ENCODE measurements around the gene CCL4.

CCL4 gene

DNA sequence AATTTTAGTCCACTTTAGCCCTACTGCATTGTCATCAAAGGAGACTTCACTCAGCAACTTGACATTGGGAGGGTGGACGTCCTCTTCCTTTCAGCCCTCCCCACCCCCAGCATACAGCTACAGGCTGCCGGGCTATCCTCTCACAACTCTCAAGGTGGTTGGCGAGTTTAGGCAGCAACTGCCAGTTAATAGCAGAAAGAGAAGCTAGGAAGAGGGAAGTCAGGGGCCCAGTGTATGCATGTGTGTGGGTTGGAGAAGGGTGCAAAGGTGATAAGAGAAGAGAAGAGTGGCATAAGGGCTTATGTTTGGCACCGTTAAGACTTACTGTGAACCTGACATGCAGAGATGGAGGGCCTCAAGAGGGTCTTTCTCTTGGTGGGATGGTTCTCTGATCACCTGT is 31.8 kb downstream of the CCL4 start:
- DNase-seq (ENCODE audit: extremely low spot score, insufficient read length, low read depth), result no peak
- no peak for FAIRE-seq

DNA sequence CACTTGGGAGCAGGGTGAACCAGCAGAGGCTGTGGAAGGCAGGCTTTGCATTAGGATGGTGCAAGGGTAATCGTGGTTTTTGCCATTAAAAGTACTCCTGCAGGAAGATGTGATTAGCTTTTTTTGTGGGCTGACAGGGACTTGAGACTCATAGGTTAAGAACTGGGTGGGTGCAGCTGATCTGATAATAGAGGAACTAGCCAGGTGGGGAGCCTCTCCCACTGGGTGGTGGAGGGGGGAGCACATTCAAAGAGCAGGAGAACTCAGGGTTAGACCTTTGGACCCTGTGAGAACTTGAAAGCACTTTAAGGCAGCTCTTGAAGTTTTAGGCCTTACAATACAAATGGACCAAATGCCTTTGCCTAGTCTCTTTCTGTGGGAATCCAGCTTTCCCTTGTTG is 32.4 kb downstream of the CCL4 start:
- no peak for FAIRE-seq

DNA sequence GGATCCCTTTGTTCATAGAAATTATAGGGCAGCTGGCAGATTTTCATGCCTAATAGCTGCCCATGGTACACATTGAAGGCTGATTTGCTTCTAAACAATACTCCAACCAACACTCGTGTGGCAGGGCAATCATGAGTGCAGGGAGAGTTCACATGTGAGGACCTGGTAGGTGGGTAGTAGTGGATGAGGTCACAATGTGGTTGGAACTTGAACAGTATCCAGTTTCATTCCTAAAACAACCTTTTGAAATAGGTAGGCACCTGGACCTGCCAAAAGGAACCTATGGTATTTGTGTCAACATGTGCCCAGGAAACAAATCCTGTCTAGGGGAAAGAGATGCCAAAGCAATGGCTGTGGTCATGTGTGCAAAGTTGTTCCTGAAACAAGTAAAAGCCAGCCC is 32.8 kb downstream of the CCL4 start:
- FAIRE-seq (no peak), DNase-seq (ENCODE audit: extremely low spot score, insufficient read length, low read depth) (no peak)

More for the DNA sequence above, 32.4 kb downstream of the CCL4 start:
- no peak for DNase-seq (ENCODE audit: extremely low spot score, insufficient read length, low read depth)

DNA sequence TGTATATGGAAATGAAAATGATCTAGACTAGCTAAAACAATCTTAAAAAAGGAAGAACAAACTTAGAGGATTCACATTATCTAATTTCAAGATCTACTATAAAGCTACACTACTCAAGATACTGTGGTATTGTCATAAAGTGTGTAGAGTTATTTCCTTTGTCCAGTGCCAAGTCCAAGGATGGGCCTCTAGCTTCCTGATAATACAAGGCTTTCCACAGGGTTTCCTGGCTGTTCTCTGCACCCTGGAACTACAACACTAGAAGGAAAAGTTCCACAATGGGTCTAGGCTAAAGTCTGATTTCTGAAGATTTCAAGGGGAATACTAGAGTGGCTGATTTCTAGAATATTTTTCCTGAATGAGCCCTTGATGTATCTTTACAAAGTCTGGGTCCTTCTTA is 38.6 kb downstream of the CCL4 start:
- FAIRE-seq (no peak), DNase-seq (ENCODE audit: extremely low spot score, insufficient read length, low read depth) (no peak)

DNA sequence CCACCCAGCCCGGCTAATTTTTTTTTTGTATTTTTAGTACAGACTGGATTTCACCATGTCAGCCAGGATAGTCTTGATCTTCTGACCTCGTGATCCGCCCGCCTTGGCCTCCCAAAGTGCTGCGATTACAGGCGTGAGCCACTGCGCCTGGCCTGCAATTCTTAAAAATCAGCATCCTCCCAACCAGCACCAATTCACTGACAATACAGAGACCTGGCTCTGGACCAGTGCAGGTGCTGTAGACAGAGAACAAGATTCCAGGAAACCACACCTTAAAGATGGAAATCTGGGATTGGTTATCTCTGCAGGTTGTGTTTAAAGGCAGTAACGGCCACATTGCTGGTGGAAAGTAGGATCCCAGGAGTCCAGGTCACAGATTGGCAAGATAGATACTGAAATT is 39.2 kb downstream of the CCL4 start:
- DNase-seq (ENCODE audit: extremely low spot score, insufficient read length, low read depth) (no peak), FAIRE-seq (no peak)

DNA sequence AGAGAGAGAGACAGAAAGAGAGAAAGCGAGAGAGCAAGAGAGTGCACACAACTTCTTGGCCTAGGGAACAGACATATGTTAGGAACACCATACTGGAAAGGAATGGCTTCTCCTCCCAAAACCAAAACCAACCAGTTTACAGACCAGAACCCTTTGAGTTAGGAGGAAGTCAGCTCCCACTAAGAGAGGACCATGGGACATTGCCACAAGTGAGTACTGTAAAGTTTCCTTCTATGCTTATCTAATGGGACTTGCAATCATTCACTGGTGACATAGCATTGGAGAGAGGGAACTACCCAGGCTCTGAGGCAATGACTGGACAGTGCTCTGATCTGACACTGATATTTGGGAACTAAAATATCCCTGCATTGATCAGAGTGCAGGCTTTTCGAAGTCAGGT is 40.4 kb downstream of the CCL4 start:
- DNase-seq (ENCODE audit: extremely low spot score, insufficient read length, low read depth) (no peak), FAIRE-seq (no peak)

DNA sequence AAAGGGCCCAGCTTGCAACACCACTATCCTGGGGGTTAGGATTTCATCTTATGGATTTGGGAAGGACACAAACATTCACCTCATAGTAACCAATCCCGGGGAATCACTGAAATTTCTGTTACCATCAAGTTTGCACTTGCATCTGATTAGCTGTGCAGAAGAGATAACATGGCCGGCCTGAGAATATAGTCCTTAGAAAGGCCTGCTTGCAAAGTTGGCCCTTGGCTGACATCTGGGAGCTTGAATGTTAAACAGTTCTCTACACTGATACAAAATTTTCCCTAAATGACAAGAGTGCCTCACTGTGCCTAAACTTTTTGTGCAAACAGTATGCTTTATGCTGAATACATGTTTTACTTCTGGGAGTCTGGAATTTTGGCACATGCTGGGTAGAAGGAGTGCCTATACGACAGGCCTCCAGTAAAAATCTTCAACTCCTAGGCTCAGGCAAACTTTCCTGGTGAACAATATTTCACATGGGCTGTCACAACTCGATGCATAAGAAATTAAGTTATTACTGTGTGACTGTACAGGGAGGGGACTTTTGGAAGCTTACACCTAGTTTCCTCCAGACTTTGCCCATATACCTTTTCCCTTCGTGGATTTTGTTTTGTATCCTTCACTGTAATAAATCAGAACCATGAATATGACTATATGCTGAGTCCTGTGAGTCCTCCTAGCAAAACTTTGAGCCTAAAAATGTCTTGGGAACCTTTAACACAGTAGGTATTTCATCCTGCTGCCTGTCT is 41.5 kb downstream of the CCL4 start:
- FAIRE-seq, result no peak
- no peak for DNase-seq (ENCODE audit: extremely low spot score, insufficient read length, low read depth)

DNA sequence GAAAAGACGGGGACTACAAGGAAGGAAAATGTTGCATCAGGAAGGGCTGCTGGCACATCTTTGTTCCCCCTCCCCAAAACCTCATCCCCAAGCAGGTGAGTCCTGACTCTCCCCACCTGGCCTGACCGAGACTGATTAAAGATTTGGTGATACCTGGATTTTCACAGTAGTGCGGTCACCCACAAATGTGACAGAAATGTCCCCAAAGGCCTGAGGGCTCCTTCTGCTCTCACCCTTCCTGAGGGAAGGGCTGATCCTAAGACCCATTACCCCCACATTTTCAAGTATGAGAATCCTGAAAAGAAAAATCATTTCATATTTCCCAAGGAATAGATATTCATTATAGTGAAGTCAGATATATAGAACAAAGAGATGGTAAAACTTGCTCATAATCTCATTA is 44.0 kb downstream of the CCL4 start:
- FAIRE-seq (no peak), DNase-seq (ENCODE audit: extremely low spot score, insufficient read length, low read depth) (no peak)

DNA sequence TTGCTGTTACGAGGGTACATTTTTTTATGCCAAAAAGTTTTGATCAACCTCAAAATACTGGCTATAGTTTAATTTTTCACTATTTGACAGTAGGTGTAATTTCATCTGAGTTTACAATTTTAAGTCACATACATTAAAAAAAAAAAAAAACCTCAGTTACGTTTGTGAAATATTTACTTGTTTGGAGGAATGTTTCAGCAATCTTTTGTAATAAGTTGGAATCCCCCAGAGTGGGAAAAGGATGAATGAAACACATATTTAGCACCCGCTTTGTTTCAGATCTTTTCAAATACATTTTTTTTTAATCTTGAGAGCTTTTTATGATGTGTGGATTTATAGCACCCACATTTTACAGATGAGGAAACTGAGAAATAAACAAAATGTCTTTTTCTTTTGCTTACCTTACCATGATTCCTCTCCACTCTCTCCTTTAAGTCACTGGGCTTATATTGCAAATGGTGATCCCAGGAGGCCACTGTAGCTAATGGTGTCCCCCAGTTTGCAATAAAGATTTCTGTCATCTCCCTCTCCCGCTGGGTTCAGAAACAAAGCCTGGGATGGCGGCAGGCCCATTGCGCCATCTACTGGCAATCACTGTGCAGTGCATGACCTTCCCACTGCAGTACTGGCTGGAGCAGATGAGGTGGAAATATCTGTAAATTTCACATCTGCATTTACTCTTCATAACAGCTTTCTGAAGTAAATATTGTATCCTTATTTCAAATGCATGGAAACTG is 45.1 kb downstream of the CCL4 start:
- FAIRE-seq, result no peak
- peak; percentile 84 for DNase-seq (ENCODE audit: extremely low spot score, insufficient read length, low read depth)

DNA sequence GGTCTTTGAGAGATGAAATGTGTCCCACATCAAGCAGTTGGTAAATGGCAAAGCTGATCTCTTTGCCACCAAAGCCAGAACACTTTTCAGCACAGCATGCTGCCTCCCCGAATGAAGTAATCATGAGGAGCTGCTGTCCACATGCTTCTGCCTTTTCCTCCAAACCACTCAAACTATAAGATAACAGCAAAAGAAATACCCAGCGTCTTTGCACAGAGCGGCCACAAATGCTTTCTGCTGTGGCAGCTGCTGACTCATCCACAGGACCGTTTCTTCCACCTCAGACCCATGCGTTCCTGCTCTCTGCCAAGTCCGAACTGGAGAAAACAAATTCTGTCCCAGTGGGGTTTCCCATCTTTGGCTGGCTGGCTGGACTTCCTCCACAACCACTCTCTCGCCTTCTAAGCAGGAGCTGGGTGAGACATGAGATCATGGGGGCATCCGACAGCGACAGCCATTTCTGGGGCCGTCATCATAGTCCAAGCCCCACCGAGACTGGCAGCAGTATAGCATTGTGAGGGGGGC is 45.7 kb downstream of the CCL4 start:
- DNase-seq (ENCODE audit: extremely low spot score, insufficient read length, low read depth) (no peak), FAIRE-seq (no peak)

DNA sequence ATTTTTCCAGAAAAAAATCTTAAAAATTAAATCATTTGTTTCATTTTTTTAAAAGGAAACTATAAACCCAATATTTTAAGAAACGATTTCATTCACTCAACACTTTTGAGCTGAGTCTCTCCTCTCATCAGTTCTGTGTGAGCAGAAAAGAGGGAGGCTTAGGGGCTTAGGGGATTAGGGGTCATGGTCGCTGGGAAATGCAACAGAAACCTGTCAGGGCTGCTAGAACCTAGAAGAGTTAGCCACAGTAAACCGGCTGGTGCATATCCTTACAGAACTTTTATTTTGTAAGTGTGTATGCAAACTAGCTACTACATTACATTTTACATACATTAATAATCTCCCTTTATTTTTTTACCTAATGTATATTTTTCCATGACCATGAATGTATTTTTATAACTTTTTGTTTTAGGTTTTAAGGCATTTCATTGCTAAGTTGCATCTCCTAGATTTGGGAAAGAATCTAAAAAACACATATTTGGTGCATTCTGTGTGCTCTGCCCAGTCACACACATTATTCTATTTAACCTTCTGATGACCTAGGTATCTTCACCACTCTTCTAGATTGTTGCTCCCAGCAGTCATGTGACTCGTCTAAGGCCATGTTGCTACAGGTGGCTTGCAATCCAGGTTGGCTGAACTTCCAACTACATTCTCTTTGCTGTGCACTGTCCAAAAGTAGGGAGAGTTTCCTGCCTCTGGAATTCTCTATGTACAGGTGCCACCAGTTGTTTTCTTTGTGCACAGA is 48.4 kb downstream of the CCL4 start:
- DNase-seq (ENCODE audit: extremely low spot score, insufficient read length, low read depth) (no peak), FAIRE-seq (no peak)

DNA sequence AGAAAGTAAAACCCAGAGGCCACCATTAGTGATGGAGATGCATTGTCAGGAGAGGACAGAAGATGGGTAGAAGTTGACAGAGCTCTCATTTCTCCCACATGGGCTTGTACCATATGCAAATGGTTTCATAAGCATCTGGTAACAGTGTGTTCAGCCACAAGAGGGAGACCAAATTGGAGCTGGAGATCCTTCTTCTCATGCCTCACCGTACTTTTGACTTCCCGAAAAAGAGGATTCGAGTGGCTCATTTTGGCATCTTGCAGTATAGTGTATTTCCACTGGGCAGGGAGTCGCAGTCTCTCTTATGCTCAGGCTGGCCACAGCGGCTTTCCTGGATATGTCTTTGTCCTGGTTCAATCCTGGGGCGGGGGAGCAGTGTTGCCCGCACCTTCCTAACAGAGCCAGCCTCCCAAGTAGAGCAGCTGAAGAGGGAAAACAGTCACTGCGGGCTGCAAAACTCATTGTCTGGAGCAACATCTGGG is 49.1 kb downstream of the CCL4 start:
- FAIRE-seq, result no peak

DNA sequence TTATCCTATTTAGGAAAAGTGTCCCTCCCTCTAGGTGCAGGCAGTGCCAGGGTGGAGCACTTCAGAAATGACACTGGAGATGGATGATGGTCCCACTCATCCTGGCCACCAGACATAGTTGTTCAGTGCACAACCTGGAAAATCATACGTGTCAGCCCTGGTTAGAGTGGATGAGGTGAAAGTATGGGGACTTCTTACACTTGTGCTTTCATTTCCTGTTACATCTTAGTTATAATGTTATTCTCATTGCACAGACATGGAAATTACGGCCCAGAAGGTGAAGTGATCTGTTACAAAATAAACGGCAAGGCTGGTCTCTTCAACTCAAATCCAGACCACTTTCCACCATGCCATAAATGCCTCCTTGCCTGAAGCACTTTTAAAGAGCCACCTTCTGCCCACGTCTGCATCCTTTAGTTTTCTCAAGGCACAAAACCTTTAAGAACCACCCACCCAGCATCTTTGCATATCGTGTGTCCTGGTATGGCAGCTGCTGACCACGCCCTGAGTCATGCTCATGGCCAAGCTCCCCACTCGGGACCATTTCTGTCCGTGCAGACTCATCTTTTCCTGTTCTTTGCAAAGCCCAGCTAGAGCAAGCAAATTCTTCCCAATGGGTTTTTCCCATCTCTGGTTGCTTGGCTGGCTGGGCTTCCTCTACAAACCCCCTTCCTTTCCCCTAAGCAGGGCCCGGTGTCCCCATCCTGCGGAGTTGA is 50.4 kb downstream of the CCL4 start:
- no peak for DNase-seq (ENCODE audit: extremely low spot score, insufficient read length, low read depth)
- no peak for FAIRE-seq

More for the DNA sequence above, 49.1 kb downstream of the CCL4 start:
- no peak for DNase-seq (ENCODE audit: extremely low spot score, insufficient read length, low read depth)
